Measurements from ENCODE around the gene EPHA3. TPM values are rescaled to one million over a fixed set of nuclear protein-coding genes. Genes with fewer than 3 reads are reported as not detected.
"Not testable (repeated sequence)": the region's sequence is repeated elsewhere in the genome, so short reads cannot be mapped to it uniquely, and the experiment has no call there.

EPHA3 gene
- total and polyA plus RNA-seq, 2 donors (not counting 1 experiment from before 2014, with no cell fraction given), result 0.01 TPM; not detected in 1

DNA sequence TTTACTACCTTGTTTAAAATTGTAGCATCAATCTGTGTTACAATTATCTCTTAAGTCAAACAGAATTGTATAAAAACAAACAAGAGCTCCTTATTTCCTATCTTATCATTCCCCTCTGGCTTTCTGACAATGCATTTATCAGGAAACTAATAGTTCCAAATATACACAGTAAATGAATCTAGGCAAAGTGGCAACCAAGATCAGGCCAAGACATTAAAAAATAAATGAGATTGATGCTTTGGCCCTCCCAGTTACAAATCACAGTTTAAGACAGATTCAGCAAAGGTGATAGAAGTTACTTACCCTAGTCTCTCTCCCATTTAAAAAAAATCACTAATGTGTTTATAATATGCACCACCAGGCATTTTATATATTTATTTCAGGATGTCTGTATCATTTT is 236.7 kb downstream of the EPHA3 start:
- Histone ChIP-seq H3K27me3 (replicated peaks in 1 of 4; ENCODE audit: control extremely low read depth in 1 of 4, control insufficient read depth in 3 of 4, insufficient read depth in 4 of 4, low read length in 3 of 4) (no peaks in the 10 kb centered on the region), H3K9ac (ENCODE audit: low read length) (no peak overlapping the region), H4K20me1 (ENCODE audit: control insufficient read depth, insufficient read depth, low read length, poor library complexity, severe bottlenecking) (no peaks in the 10 kb centered on the region), H3K27ac (ENCODE audit: low read length in 2 of 2) (no peak overlapping the region), H3K4me1 (ENCODE audit: control insufficient read depth in 2 of 2, insufficient read depth in 2 of 2, low read length in 2 of 2) (no peaks in the 10 kb centered on the region), H2AFZ (ENCODE audit: insufficient read depth, low read depth, low read length, poor library complexity, severe bottlenecking) (no peak overlapping the region), H3K9me3 (ENCODE audit: control extremely low read depth in 1 of 3, control insufficient read depth in 2 of 3, insufficient read depth in 1 of 3, low read length in 2 of 3) (no peaks in the 10 kb centered on the region), H3K4me3 (ENCODE audit: control extremely low read depth in 1 of 5, extremely low read depth in 1 of 5, insufficient read depth in 1 of 5, low read depth in 2 of 5, low read length in 4 of 5) (no peak overlapping the region), H3K79me2 (ENCODE audit: control insufficient read depth, insufficient read depth, low read length) (no peaks in the 10 kb centered on the region), H3K4me2 (replicated peaks; ENCODE audit: low read depth, low read length, poor library complexity, severe bottlenecking) (no peak overlapping the region), H3K36me3 (replicated peaks in 1 of 2; ENCODE audit: control extremely low read depth in 1 of 2, control insufficient read depth in 1 of 2, extremely low read depth in 1 of 2, insufficient read depth in 2 of 2, low read length in 1 of 2) (no peaks in the 10 kb centered on the region)
- no peaks in the 10 kb centered on the region for H3K4me1 Mint-ChIP-seq
- H3K27me3 Mint-ChIP-seq, result no peaks in the 10 kb centered on the region
- TF ChIP-seq EZH2 (IDR thresholded peaks at IDR 0.05; ENCODE audit: borderline replicate concordance, insufficient read depth, low read depth, low read length, poor library complexity, severe bottlenecking), result no peak
- TF ChIP-seq, protein P1, sequence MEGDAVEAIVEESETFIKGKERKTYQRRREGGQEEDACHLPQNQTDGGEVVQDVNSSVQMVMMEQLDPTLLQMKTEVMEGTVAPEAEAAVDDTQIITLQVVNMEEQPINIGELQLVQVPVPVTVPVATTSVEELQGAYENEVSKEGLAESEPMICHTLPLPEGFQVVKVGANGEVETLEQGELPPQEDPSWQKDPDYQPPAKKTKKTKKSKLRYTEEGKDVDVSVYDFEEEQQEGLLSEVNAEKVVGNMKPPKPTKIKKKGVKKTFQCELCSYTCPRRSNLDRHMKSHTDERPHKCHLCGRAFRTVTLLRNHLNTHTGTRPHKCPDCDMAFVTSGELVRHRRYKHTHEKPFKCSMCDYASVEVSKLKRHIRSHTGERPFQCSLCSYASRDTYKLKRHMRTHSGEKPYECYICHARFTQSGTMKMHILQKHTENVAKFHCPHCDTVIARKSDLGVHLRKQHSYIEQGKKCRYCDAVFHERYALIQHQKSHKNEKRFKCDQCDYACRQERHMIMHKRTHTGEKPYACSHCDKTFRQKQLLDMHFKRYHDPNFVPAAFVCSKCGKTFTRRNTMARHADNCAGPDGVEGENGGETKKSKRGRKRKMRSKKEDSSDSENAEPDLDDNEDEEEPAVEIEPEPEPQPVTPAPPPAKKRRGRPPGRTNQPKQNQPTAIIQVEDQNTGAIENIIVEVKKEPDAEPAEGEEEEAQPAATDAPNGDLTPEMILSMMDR (IDR thresholded peaks at IDR 0.05), result no peak
- CTCF ChIA-PET, result no interaction called here
- H3K27ac Mint-ChIP-seq, result no peak overlapping the region
- no peak for ATAC-seq (ENCODE audit: low read depth)
- no peak for DNase-seq
- H3K4me3 Mint-ChIP-seq, result no peak overlapping the region
- no peaks in the 10 kb centered on the region for H3K9me3 Mint-ChIP-seq (ENCODE audit: insufficient read depth)
- POLR2A ChIA-PET, result no interaction called here
- intact Hi-C loops (cut with micrococcal nuclease), result no loop called here

DNA sequence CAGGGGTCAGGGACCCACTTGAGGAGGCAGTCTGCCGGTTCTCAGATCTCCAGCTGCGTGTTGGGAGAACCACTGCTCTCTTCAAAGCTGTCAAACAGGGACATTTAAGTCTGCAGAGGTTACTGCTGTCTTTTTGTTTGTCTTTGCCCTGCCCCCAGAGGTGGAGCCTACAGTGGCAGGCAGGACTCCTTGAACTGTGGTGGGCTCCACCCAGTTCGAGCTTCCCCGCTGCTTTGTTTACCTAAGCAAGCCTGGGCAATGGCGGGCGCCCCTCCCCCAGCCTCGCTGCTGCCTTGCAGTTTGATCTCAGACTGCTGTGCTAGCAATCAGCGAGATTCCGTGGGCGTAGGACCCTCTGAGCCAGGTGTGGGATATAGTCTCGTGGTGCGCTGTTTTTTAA is 243.5 kb downstream of the EPHA3 start:
- ATAC-seq (ENCODE audit: low read depth); H3K4me1 ChIP-seq (ENCODE audit: control insufficient read depth in 2 of 2, insufficient read depth in 2 of 2, low read length in 2 of 2); H3K9me3 Mint-ChIP-seq (ENCODE audit: insufficient read depth); H3K9ac ChIP-seq (ENCODE audit: low read length); H3K4me2 ChIP-seq (replicated peaks; ENCODE audit: low read depth, low read length, poor library complexity, severe bottlenecking); H3K36me3 ChIP-seq (replicated peaks in 1 of 2; ENCODE audit: control extremely low read depth in 1 of 2, control insufficient read depth in 1 of 2, extremely low read depth in 1 of 2, insufficient read depth in 2 of 2, low read length in 1 of 2); H4K20me1 ChIP-seq (ENCODE audit: control insufficient read depth, insufficient read depth, low read length, poor library complexity, severe bottlenecking); CTCF ChIA-PET; H3K4me1 Mint-ChIP-seq; H2AFZ ChIP-seq (ENCODE audit: insufficient read depth, low read depth, low read length, poor library complexity, severe bottlenecking); H3K4me3 Mint-ChIP-seq; H3K79me2 ChIP-seq (ENCODE audit: control insufficient read depth, insufficient read depth, low read length); H3K27me3 ChIP-seq (replicated peaks in 1 of 4; ENCODE audit: control extremely low read depth in 1 of 4, control insufficient read depth in 3 of 4, insufficient read depth in 4 of 4, low read length in 3 of 4); H3K4me3 ChIP-seq (ENCODE audit: control extremely low read depth in 1 of 5, extremely low read depth in 1 of 5, insufficient read depth in 1 of 5, low read depth in 2 of 5, low read length in 4 of 5); POLR2A ChIA-PET; H3K27me3 Mint-ChIP-seq; intact Hi-C loops (cut with micrococcal nuclease); H3K27ac ChIP-seq (ENCODE audit: low read length in 2 of 2); DNase-seq; H3K9me3 ChIP-seq (ENCODE audit: control extremely low read depth in 1 of 3, control insufficient read depth in 2 of 3, insufficient read depth in 1 of 3, low read length in 2 of 3); H3K27ac Mint-ChIP-seq: not testable (repeated sequence)
- 92% methylated on average over 2 of the region's 12 CpGs for WGBS (ENCODE audit: insufficient coverage)

Data from B cell (primary cell).